A673 (cell line): ENCODE data around the gene FGFR2.

Experiments used
- EZH2 ChIP-seq: fragments of 200-600 bp; sonication (generic); IDR thresholded peaks from 2 replicates; pipeline ENCODE4 v1.6.1; 2017; ENCODE audit warnings: borderline replicate concordance, low read depth, mild to moderate bottlenecking, mixed read lengths, antibody characterized with exemption, low read length; ENCODE audit not compliant: poor library complexity, severe bottlenecking
- TF ChIP-seq, protein P1 (sequence below): fragments of 300-800, 200-600 bp; sonication (generic); conservative IDR thresholded peaks from 2 replicates; pipeline ENCODE4 v1.5.1; 2017; ENCODE audit warnings: low read depth, mild to moderate bottlenecking, antibody characterized with exemption, low read length, moderate library complexity, mixed read lengths

DNA sequence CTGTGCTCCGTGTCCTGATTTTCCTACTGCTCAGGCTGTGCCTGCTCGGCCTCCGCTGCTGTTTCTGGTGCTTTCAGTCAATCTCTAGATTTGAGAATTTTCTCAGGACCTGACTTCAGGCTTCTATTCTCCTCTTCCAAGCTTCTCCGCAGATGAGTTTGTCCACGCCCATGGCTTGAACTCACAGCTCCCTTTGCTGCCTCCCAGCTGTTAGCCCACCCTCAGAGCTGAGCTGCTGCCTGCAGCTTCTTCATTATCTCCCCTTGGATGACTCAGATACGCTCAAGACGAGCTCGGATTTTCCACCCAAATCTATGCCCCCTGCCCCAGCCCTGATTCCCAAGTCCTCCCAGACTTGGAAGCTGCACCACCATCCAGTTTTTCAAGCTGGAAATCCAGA is 104.7 kb downstream of the FGFR2 start:
- no peak for TF ChIP-seq EZH2
- TF ChIP-seq, protein P1, sequence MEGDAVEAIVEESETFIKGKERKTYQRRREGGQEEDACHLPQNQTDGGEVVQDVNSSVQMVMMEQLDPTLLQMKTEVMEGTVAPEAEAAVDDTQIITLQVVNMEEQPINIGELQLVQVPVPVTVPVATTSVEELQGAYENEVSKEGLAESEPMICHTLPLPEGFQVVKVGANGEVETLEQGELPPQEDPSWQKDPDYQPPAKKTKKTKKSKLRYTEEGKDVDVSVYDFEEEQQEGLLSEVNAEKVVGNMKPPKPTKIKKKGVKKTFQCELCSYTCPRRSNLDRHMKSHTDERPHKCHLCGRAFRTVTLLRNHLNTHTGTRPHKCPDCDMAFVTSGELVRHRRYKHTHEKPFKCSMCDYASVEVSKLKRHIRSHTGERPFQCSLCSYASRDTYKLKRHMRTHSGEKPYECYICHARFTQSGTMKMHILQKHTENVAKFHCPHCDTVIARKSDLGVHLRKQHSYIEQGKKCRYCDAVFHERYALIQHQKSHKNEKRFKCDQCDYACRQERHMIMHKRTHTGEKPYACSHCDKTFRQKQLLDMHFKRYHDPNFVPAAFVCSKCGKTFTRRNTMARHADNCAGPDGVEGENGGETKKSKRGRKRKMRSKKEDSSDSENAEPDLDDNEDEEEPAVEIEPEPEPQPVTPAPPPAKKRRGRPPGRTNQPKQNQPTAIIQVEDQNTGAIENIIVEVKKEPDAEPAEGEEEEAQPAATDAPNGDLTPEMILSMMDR: no peak
